ENCODE data around the gene PEMT.

PEMT gene

DNA sequence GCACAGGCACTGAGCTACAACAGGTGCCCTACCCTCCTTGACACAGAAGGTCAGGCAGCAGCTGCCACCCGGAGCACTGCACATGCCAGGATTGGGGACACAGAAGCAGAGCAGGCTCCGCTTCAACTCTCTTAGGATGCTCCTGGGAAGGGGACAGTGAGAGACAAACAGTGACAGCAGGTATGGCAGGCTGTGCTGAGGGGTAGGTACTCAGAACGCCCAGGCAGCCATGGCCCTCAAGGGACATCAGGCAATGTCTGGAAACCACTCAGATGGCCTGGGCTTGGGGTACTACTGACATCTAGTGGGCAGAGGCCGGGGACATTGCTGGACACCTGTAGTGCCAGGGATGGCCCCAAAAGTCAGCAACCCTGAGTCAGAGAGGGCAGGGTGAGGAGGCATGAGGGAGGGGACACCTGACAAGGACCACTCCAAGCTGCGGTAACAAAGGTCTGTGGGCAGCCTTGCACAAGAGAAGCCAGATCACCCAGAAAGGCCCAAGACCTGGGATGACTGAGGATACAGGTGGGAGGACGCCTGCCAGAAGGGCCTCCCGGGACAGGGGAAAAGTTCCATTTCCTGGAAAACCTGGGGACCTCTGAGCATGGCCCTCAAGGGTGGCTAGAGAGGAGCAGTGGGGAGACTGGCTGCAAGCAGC is 21.2 kb downstream of the PEMT start:
- H3K4me3 ChIP-seq (ENCODE audit: low read length), result no peak overlapping the region
- TF ChIP-seq ZNF274 (IDR thresholded peaks at IDR 0.05; ENCODE audit: low read depth, low read length), result no peak

DNA sequence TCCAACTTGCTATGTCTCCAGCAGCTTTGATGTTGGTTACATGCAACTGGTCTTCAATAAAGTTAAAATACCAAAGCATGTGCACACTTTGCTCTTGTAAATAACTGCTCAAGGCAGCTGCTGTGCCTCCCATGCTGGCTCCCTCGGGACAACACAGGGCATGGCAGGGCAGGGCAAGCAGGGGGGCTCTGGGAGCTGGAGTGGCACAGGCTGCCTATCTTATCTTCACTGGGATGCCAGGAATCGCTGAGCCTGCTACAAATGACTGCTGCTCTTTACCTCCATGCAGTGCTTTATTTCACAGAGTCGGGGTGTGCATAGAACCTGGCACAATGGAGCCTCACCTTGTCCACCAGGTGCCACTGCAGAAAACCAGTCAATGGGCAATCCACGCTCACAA is 21.8 kb downstream of the PEMT start:
- TF ChIP-seq ZNF274 (IDR thresholded peaks at IDR 0.05; ENCODE audit: low read depth, low read length), result no peak
- H3K4me3 ChIP-seq (ENCODE audit: low read length), result no peak overlapping the region

DNA sequence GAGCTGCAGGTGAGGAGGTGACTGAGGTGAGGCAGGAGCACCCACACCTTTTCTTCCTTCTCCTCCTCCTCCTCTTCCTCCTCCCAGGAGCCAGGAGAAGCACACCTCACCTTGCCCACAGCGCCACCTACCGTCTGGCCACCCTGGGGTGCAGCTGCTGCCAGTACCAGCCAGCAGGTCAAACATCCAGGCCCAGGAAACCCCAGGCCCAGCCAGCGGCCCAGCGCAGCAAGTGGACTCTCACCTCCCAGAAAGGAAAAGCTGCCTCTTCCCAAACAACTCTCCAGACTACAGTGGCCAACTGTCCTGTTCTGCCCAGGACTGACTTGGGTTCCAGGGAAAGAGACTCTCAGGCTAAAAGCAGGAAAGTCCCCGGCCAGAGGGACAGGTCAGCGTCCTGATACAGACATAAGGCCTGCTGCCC is 22.7 kb downstream of the PEMT start:
- TF ChIP-seq ZNF274 (IDR thresholded peaks at IDR 0.05; ENCODE audit: low read depth, low read length), result no peak
- no peak overlapping the region for H3K4me3 ChIP-seq (ENCODE audit: low read length)

DNA sequence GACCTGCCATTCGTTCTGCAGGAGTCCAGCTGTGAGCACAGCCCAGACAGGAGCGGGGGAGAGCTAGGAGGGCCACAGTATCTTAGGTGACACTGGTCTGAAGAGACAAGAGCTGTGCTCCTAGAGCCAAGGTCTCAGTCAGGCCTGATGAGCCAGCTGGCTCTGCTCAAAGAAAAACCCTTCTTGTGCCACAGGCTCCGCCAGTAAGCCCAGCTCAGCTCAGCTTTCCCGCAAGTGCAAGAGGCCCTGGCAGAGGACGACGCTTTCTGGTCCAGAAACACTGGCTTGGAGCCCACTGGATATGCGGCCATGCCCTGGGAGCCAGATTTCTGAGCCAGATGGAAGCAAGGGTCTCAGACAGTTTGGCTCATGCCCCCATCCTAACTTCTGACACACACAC is 23.9 kb downstream of the PEMT start:
- no peak overlapping the region for H3K4me3 ChIP-seq (ENCODE audit: low read length)
- TF ChIP-seq ZNF274 (IDR thresholded peaks at IDR 0.05; ENCODE audit: low read depth, low read length), result no peak

DNA sequence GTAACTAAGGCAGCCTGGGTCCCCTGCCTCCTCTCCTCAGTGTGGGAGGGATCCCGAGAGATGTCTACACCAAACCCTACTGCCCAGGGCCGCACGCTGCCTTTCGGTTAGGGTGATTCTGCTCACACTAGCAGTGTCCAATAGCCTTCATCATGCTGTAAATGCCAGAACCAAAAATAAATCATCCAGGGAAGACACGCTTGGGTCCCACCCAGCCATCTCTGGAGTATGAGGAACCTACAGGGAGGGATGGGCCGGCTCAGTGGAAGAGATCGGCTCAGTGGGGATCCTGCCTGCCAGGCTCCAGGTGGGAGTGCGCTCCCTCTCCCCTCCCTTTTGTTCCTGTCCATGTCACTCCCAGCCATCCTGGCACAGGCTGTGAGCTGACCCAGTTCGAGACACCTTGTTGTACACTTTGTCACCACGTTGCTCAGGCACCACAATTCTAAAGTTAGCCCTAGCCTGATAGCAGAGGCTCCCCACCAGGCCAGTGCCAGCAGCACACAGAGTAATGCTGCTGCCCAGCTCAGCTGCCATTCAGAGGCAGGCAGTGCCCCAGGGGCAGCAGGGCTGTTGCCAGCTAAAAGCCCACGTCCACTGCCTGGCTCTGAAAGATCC is 24.5 kb downstream of the PEMT start:
- TF ChIP-seq ZNF274 (IDR thresholded peaks at IDR 0.05; ENCODE audit: low read depth, low read length), result no peak
- no peak overlapping the region for H3K4me3 ChIP-seq (ENCODE audit: low read length)

DNA sequence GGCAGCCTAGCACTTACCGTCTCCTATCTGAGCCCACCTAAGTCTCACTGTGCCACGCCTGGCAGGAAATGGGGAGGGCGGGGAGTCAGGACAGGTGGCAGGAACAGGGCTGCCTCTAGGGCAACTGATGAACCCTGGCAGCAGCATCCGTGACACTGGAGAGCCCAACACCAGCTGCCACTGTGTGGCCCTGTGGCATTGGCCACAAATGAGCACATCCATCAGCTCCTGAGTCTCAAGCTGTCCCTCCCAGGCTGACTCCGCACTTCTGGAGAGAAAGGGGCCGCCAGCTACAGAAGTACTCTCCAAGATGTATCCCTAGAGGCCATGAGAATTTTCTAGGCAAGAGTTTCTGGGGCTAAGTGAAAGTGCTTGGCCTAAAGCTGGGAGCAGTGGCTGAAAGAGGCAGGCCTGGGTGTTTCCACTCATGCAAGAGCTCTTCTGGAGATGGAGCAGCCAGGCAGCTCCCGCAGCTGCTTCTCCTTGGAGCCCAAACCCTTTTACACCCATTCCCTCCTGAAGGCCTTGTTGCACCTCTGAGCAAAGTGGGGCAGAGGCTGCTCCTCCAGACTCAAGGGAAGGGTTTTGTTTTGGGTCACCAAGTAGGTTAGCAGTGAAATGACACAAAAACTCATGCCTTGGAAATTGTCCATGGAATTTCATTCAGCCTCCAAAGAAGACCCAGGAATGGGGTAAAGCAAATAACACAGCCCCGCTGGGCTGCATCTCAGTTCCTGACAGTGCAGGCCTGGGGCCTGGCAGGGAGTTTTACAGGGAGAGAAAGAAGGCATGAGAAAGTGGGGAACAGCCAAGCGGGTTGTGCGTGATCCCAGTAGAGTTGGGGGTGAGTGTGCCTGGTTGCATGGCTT is 25.8 kb downstream of the PEMT start:
- H3K4me3 ChIP-seq (ENCODE audit: low read length), result no peak overlapping the region
- TF ChIP-seq ZNF274 (IDR thresholded peaks at IDR 0.05; ENCODE audit: low read depth, low read length), result no peak

DNA sequence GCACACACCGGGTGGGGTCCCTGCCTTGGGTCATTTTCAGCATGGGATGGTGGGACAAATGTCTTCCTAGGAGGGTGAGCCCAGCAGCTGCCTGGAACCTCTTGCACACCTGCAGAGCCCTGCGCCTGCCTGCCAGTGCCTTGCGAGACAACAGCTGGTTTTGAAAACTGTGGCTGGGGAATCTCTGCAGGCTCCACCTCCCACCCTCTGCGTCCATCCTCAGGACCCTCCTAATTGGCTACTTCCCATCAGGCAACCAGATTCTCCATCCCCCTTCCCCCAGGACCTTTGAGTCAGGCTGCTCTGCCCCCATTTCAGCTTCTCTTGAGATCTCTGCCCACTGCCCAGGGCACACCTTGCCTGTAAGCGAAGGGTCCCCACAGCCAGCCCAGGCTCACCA is 26.6 kb downstream of the PEMT start:
- no peak for TF ChIP-seq ZNF274 (IDR thresholded peaks at IDR 0.05; ENCODE audit: low read depth, low read length)
- no peak overlapping the region for H3K4me3 ChIP-seq (ENCODE audit: low read length)

DNA sequence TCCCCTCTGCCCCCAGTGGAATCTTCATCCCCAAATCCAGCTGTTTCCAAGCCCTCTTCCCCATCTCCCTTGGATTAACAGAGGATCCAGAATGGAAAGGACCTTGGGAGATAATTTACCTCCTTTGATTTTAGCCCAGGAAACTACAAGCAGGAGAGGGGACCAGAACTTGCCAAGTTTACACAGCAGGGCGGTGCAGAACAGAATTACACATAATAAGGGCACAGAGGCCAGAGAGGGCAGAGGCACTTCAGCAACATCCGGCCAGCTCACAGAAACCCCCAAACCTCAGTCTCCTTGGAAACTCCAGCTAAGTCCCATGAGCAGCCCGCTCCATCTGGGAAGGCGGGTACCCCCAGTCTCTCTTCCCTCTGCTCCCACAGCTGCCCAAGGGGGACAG is 27.2 kb downstream of the PEMT start:
- no peak overlapping the region for H3K4me3 ChIP-seq (ENCODE audit: low read length)
- no peak for TF ChIP-seq ZNF274 (IDR thresholded peaks at IDR 0.05; ENCODE audit: low read depth, low read length)

DNA sequence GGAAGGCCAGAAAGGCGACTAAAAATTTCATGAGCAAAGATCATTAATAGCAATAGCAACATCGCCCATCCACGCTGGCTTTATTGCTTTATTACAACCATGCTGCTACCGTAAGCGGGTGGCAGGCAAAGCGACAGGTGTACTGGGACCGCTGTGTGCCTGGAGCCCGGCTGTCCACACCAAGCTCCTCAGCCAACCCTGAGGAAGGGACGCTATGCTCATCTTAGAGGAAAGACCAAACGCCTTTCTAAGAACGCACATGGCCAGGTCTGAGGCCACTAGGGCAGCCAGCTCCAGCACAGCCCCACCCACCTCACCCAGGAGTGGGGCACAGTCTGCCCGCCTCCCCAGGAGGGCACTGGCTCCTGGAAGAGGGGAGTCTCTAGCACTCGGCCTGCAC is 28.0 kb downstream of the PEMT start:
- no peak for TF ChIP-seq ZNF274 (IDR thresholded peaks at IDR 0.05; ENCODE audit: low read depth, low read length)
- no peak overlapping the region for H3K4me3 ChIP-seq (ENCODE audit: low read length)

DNA sequence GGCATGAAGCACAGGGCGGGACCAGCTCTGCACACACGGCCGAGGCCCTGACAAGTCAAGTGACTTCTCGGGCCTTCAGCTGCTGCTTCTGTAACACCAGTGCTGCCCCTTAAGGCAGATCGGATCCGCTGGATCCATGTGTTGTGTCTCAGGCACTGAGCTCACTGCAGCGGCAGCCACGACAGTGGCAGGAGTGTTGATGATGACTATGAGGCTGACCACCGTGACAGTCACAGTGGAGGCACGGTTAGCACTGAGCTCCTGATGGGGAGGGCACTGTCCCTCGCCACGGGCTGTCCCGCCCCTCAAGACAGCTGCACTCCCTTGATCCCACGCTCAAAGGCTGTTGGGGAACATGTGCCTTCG is 29.4 kb downstream of the PEMT start:
- no peak overlapping the region for H3K4me3 ChIP-seq (ENCODE audit: low read length)

DNA sequence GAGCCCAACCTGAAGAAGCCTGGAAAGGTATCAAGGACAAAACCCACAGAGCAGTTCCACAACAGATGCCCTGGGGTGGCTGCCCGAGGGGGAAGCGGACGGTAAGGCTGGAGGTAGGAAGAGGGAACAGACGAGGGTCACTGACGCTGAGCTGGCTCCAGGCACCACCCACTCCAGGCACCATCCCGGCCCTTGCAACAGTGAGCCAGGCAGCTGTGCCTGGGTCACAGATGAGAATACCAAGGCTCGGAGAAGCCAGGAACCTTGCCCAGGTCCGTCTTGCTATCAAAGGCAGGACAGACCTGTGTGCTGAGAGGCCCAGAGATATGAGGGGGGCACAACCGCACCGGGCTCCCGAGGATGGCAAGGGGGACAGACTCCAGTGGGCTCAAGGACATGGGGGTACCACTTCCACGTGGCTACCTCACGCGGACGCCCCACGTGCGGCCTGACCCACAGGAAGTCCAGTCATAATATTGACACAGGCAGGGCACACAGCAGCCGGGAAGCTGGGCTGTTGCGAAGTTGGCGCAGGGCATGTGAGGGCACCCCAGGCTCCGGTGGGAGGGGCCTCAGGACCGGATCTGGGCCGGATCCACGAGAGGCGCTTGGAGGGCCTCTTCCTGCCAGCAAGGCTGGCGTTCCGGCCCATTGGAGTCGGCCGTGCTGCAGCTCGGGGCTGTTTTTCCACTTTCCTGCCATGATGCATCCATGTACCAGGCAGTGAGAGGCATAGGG is 29.9 kb downstream of the PEMT start:
- no peak for TF ChIP-seq ZNF274 (IDR thresholded peaks at IDR 0.05; ENCODE audit: low read depth, low read length)
- H3K4me3 ChIP-seq (ENCODE audit: low read length), result no peak overlapping the region

More for the DNA sequence above, 29.4 kb downstream of the PEMT start:
- no peak for TF ChIP-seq ZNF274 (IDR thresholded peaks at IDR 0.05; ENCODE audit: low read depth, low read length)

DNA sequence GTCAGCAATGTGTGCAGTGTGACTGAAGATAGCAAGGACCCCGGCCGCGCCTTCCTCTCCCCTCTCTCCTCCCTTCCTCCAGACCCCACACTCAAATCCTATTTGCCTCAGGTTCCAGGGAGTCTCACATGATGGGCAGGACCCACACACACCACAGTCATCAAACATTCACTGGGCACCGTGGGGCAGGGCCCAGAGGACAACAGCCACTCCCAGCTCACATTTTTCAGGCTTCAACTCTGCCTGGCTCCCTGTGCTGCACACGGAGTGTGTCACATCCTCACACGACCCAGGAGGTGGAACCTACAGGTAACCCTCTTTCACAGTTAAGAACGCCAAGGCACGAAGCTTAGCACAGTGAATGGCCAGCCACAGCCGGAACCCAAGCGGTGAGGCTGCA is 30.5 kb downstream of the PEMT start:
- H3K4me3 ChIP-seq (ENCODE audit: low read length), result no peak overlapping the region
- no peak for TF ChIP-seq ZNF274 (IDR thresholded peaks at IDR 0.05; ENCODE audit: low read depth, low read length)

DNA sequence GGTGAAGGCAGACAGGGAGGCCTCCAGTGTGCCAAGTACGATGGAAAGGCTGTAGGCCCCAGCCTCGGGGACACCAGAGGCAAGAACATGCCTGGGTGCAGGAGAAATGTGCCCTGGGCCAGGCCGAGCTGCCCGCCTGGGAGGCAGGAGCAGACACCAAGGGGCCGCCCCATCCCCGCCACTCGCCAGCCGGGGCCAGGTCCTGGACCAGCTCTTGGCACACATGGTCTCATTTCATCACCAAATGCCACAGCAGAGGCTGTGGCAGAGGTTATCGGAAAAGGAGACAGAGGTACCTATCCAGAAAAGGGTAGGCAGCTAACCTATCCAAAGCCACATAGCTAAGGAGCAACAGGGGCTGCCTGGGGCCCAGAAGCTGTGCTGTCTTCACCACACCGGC is 31.3 kb downstream of the PEMT start:
- no peak overlapping the region for H3K4me3 ChIP-seq (ENCODE audit: low read length)
- no peak for TF ChIP-seq ZNF274 (IDR thresholded peaks at IDR 0.05; ENCODE audit: low read depth, low read length)

DNA sequence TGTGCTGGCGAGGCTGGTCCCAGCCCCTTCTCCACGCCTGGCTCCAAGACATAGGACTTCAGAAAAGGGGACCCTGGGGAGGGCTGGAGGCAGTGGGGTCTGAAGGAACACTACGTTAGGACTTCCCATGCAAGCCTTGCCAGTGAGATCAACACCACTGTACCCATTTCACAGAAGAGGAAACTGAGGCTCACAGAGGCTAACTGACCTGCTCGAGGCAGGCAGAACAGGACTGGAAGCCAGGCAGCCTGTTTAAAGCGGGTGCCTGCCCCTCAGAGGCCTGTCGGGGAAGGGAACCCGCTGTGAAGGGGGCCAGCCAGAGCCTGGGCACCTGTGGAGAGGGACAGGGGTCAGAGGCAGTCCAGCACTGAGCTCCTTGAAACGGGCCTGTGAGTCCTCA is 32.3 kb downstream of the PEMT start:
- TF ChIP-seq ZNF274 (IDR thresholded peaks at IDR 0.05; ENCODE audit: low read depth, low read length), result no peak
- H3K4me3 ChIP-seq (ENCODE audit: low read length), result no peak overlapping the region

Data from GM08714 (cell line).